ENCODE measurements around the gene POU6F2.
"Not testable (repeated sequence)": the region's sequence is repeated elsewhere in the genome, so short reads cannot be mapped to it uniquely, and the experiment has no call there.

POU6F2 gene

DNA sequence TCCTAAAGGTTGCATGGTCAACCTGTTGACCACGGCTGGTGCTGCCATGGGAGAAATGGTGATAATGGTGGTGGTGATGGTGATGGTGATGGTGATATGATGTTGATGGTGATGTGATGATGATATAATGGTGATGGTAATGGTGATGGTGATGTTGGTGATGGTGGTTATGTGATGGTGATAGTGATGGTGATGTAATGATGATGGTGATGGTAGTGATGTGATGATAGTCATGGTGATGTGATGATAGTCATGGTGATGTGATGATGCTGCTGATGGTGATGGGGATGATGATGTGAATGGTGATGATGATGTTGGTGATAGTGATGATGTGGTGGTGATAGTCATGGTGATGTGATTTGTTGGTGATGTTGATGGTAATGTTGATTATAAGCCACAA is 23.9 kb downstream of the POU6F2 start:
- DNase-seq (ENCODE audit: low read depth) = no peak

DNA sequence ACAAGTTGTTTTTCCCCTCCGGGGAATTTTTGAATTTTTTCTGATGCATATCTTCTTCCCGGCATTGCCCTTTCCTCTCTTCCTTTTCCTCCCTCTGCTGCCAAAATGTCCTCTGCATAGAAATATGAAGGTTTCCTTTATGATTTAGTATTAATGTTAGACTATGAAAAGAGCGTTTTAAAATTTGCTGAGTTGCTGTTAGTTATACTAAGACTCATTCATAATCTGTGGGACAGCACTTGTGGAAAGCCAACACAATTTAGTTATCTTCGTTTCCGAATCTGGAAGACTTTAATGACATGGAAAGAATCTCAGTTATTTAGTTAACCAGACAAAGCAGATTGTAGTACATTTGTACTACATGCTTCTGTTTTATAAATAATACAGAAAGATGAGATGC is 25.0 kb downstream of the POU6F2 start:
- no peak for DNase-seq (ENCODE audit: low read depth)

DNA sequence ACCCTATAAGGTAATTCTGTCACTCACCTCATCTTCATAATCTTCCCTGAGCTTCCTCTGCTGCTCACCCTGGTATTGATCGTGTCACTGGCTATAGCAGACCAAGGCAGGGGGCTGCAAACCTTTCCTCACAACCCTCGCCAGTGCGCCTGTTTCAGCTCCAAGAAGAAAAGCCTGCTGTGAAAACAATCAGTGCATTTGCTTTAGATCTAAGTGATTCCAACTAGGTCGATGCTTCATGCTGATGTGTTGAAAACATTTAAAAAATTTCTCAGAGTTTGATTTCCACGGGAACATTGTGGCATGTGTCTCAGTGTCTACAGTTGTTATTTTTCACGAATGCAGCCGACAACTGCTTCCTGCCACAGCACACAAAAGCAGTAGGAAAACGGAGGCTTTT is 27.3 kb downstream of the POU6F2 start:
- DNase-seq (ENCODE audit: low read depth) = no peak

DNA sequence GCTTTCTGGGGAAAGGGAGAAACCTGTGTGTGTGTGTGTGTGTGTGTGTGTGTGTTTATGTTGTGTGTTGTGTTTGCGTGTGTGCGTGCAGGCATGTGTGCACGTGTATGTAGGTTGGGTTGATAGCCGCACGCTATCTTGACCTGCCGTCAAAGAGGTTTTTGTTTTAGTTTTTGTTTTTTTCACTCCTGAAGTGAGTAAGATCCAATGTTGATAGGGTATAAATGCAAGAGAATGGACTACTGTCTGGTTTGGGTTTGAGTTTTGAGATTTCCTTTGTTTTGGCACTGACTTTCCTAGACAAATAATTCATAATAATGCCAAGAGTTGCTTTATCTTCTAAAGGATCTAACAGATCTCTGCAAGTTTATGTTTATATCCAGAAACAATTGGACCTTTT is 27.8 kb downstream of the POU6F2 start:
- DNase-seq (ENCODE audit: low read depth) = no peak

DNA sequence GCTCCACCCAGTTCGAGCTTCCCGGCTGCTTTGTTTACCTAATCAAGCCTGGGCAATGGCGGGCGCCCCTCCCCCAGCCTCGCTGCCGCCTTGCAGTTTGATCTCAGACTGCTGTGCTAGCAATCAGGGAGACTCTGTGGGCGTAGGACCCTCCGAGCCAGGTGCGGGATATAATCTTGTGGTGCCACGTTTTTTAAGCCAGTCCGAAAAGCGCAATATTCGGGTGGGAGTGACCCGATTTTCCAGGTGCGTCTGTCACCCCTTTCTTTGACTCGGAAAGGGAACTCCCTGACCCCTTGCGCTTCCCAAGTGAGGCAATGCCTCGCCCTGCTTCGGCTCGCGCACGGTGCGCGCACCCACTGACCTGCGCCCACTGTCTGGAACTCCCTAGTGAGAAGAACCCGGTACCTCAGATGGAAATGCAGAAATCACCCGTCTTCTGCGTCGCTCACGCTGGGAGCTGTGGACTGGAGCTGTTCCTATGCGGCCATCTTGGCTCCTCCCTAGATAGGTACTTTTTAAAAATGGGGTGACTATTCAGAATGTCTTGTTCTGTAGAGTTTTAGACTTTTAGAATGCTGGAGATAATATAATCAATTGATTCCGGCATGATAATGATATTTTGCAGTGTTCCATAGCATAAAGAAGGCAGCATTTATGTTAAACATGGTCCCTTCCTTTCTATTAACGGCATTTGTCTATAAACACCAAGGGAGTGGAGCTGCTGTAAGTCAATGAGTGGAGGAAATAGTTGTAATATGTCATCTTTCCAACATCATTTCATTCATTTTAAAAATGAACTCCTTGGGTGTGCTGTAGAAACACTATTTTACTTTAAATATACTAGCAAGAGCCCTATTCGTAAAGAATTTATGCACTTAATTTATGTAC is 35.6 kb downstream of the POU6F2 start:
- DNase-seq (ENCODE audit: low read depth) = not testable (repeated sequence)

DNA sequence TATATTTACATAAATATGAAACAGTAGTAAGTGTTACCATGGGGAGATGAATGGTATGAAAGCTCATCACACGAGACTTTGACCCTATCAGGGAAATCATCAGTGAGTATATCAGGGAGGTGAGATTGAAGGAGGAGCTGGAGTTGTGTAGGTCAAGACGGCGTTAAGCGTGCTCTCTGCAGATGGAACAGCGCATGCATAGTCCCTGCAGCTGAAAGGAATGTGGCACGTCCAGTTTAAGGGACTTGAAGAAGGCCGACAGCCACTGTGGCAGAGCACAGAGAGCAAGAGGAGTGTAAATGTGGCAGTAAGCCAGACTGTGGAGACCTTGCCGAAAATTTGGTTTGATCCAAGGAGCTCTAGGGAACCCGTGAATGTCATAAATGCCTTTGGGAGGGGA is 38.9 kb downstream of the POU6F2 start:
- no peak for DNase-seq (ENCODE audit: low read depth)

DNA sequence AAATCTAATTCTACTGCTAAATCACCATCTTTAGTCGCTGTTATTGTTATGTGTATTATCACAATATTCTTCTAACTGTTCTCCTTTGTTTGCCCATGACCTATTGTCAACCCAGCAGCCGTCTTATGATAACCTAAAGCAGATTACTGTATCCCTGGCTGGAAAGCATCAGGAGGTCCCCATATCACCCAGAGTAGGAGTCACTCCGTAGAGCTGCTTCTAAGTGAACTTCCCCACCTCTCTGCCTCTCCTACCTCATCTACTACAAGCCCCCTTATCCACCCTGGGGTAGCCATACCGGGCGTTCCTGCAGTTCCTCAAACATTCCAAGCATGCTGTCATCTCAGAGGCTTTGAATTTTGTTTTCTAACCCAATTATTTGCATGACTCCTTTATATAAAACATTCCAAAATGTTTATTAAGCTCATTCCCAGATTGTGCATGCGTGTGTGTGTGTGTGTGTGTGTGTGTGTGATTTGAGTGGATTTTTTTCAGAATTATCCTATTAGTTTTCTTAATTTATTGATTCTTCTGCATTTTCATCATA is 39.7 kb downstream of the POU6F2 start:
- no peak for DNase-seq (ENCODE audit: low read depth)

DNA sequence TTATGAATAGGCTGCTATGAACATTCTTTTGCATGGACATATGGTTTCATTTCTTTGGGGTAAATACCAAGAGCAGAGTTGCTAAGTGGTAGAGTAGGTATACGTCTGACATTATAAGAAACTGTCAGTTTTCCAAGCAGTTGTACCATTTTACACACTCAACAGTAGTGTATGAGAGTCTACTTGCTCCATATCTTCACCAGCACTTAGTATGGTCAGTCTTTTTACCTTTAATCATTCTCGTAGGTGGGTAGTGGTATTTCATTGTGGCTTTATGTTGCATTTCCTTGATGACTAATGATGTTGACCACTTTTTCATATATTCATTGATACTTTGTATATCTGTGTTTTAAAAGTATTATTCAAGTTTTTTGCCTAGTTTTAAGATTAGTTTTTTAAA is 45.1 kb downstream of the POU6F2 start:
- no peak for DNase-seq (ENCODE audit: low read depth)

DNA sequence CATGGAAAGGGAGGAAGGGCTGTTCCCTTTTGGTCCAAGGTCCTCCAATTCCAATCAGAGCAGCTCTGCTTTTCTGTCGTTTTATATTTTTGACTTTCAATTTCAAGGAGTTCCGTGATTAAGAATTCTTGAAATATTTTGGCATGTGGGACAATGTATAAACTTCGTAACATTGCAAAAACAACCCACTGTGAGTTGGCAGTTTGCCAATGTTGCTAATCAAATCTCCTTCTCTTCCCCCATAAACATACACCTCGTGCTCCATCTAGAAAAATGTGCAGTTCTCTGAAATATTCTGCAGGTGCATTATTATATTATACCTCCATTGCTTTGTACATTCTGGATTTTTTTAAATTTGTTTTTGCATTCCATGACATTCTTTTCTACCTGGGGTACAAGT is 49.8 kb downstream of the POU6F2 start:
- no peak for DNase-seq (ENCODE audit: low read depth)

DNA sequence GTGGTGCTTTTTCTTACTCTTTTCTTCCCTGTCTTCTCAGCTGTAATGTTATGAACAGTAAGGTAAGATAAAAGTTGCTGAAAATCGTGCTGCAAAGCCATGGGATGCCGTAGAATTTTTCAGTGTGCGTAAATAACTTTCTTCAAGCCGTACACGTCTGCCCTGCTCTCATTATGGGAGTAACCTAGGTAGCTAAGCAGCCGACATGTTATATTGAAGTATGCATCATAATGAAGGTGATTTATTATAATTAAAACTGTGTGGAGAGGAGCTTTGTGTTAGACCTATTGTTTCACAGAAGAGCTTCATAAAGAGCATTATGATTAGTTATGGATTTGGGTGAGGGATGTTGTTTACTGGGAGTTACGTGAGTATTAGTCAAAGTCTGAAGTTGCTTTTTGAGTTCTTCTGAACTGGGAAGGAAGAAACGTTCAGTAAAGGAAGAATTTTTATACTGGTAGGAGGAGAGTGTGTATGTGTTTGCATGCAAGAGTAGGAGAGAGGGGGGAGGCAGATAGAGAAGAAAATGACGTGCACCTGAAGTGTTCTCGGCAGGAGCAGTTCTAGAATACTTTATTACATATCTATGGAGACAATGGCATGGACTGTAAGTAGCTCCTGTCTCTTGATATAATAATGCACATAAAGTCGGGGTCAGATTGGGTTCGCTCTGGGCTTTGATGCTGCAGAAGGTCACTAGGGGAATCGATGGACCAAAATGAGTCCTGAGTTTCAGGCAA is 56.3 kb downstream of the POU6F2 start:
- DNase-seq (ENCODE audit: low read depth) = no peak

DNA sequence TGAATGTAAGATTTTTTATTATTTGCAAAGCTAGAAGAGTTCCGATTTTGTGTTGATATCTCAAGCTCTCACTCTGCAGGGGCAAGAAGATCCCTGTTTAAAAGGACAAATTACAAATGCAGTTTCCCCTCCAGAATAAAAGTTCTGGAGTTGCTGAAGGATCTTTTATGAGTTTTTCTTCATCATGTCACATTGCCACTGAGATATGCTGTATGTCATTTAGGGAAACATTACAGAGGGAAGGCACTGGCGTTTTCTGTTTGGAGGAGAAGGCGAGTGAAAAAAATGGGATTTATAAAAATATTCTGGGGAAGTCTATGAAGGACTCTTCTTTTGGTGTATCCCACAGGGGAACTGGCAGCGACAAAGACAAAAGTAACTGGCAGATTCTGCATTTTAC is 57.4 kb downstream of the POU6F2 start:
- no peak for DNase-seq (ENCODE audit: low read depth)

DNA sequence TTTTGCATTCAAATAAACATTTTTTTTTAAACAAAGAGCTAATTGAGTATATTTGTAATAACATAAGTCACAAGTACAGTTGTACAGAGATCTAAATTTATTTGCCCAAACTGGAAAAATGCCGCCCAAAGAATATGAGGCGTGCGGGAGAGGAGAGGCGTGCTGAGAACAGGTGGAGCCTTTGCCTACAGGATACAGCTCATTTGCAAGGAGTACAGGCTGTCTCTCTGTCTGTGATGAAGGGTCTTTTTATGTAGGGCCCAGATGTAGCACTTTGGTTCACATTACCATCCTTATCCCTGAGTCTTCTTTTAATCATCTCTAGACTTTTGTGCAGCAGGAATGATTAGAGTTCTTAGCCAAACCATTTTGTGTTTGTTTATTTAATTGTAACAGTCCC is 58.2 kb downstream of the POU6F2 start:
- no peak for DNase-seq (ENCODE audit: low read depth)

DNA sequence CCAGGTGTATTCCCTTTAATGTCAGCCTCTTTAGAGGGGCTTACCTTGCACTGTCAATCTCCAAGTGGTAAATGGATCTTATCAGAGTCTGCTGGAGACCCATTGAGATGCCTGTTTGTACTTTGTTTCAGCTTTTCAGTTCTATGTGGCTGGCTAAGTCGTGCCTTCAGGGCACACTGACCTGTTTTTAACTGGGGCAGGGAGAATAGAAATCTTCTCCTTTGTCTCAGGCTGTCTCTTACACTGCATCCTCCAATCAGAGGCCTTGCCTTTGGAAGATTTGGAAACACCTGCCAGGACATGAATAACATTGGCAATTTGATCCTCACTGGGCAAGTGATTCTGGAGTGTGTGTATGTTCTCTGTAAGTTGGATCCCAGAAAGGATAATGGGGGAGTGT is 65.0 kb downstream of the POU6F2 start:
- DNase-seq (ENCODE audit: low read depth) = no peak

DNA sequence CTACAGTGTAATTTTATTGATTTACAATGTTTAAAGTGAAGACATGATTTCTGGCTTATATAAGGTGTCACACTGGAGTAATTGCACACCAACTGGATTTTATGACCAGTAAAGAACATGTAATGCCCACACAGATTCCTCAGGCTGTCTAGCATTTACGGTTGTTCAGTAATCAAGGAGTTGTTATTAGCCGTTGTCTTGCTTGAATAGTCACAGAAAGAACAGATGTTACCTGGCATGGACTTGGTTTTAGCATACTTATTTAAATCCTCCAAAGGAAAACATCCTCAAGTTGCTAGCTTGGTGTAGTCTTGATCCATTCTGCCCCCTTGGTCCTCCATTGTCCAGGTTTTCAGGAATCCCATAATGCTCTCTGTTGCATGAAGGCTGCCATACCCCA is 65.8 kb downstream of the POU6F2 start:
- DNase-seq (ENCODE audit: low read depth) = no peak

DNA sequence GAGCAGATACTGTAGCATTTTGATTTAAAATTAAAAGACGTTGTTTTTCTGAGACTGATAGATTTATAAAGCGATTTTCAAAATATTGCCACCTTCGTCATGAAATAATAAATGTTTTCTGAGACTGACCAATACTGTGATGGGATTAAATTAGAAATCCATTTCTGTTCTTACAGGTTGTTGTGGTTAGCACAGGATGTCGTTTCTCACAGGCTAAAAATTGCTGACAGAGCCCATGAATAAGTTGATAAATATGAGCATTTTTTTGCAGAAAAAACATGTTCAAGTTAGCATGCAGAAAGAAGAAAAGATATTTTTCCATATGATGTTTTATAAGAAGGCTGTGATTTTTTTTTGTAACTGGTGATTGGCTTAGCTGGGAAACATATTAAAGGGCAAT is 66.8 kb downstream of the POU6F2 start:
- DNase-seq (ENCODE audit: low read depth) = no peak

DNA sequence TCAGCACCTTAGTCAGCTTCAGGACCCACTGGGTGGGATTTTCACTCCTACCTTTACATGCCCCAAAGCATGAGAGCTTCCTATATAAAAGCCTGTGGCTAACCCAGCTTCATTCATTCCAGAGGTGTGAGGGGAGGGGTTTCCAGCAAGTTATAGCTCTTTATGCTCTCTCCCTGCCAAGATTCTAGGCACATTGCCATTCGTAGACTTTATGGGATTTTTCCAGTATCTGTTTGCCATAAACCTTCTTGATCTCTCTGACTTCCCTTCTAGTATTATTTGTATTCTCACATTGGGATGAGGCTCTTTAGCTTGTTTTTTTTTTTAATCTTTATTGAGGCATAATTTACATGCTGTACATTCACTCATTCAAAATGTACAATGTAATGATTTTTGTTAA is 67.5 kb downstream of the POU6F2 start:
- DNase-seq (ENCODE audit: low read depth) = no peak

DNA sequence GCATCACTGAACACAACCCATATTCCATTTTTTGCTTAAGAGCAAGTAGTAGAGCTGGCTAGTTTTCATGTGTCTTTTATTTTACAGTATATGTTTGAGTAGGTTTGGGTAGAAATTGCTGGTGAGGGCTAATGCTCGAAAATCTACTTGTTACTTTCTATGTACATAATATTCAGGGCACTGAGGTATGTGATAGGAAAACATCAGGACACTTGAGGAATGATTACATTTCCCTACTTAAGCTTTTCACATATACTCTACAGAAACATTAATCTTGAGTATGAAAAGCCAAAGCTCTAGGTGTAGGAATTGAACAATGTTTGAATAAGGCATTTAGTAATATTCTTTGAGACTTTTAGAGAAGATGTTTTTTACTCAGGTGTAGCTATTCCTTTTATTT is 73.6 kb downstream of the POU6F2 start:
- no peak for DNase-seq (ENCODE audit: low read depth)

DNA sequence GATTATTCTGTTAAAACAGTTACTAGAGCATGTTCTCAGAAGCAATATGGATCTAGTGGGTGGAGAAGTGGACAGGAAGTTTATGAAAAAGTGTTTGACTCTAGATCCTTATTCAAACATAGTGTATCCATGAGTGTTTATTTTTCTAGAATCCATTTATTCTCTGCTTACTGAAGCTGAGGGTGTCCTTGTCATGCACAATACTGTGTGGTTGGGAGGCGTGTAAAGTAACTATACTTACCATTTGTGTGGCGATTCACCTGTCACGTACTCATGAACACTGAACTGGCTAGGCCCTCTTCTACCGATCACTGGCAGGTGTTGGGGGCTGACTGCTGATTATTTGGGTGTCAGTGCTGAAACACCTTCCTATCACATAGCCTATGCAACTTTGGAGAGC is 74.0 kb downstream of the POU6F2 start:
- no peak for DNase-seq (ENCODE audit: low read depth)

DNA sequence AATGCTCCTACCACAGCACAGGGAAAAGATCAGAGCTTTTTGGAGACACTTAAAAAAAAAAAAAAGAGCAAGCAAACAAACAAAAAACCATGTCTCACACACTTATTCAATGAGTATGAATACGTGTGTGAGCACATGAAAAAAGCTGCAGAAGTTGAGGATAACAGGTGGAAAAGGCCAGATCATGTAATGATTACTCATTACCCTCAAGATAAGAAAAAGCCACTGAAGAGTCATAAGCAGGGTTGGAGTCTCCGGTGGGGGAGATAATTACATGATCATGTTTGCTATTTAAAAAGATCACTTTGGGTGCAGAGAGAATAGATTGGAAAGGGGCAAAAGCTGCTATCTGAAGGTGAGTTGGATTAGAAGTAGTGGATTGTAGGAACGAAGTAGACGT is 77.0 kb downstream of the POU6F2 start:
- no peak for DNase-seq (ENCODE audit: low read depth)

DNA sequence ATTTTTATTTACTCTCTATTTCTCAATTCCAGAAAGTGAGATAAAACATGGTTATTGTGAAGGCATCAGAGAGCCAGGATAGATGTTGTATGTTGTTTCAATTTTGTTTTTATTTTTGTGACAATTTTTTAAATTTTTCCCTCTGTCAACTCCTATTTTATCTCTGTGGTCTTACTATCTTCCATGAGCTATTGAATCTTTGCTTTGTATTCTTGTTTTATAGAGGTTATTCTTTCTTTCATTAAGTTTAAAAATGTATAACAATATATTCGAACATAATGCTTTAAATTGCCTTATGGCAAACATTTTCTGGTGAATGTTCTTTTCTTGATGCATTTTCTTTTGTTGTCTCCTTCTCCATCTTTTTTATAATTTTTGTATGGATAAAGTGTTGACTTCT is 78.4 kb downstream of the POU6F2 start:
- DNase-seq (ENCODE audit: low read depth) = no peak

DNA sequence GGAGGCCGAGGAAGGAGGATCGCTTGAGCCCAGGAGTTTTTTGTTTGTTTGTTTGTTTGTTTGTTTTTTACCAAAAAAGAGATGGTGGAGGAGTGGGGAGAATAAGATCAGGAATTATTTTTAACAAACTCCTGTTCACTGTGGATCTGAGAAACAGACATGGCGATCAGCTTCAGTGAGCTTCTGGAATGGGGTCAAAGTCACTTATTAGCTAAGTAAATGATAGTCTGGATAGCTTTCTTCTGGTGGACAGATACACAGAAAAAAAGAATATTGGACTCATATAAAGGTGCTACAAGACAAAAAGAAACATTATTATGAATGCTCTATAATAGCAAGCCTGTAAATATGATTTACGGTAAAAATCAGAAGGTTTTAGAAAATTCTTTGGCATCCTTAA is 85.1 kb downstream of the POU6F2 start:
- no peak for DNase-seq (ENCODE audit: low read depth)

DNA sequence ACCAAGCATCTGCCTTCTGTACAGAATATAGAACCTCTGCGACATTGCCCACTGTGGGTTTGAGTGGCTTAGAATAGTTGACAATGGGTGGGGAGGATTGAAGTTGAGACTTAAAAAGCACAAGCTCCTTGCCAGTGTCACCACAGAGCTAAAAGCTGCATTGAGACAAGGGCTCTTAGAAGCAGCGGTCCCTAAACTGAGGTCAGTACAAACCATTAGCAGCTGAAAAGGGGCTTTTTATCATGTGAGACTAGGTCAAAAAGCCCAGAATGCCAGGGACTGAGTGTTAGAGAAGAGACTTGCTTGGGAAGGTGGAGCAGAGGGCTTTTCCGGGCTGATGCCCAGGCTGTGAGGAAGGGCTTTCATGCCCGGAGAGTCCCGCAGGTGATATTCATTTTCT is 91.3 kb downstream of the POU6F2 start:
- DNase-seq (ENCODE audit: low read depth) = no peak
